Naive thymus-derived CD4-positive, alpha-beta T cell (primary cell): ENCODE measurements around the gene SLC25A45. TPM values are rescaled to one million over a fixed set of nuclear protein-coding genes. Genes with fewer than 3 reads are reported as not detected.
A peak's percentile ranks its signal among the peaks of the same experiment; 100 is the strongest.
"Not testable (repeated sequence)": the region's sequence is repeated elsewhere in the genome, so short reads cannot be mapped to it uniquely, and the experiment has no call there.

Experiments used
- ATAC-seq: fragments of 150-1000 bp; cut with Tn5 transposase; 2 replicates; pipeline ENCODE4 v1.10.0; 2021; ENCODE audit warnings: mild to moderate bottlenecking, moderate library complexity
- CTCF ChIA-PET: fragments of 350-600 bp; sonication (Branson Sonifier 250); formaldehyde crosslinking; loops from one replicate; lab custom pipeline; 2021; ENCODE audit warnings: antibody characterized with exemption; lab: Charles Lee
- POLR2A ChIA-PET: fragments of 350-600 bp; sonication (Branson Sonifier 250); formaldehyde crosslinking; loops from one replicate; lab custom pipeline; 2021; ENCODE audit warnings: antibody characterized with exemption, inconsistent platforms; lab: Charles Lee
- DNase-seq, 9 donors: peaks; one replicate each; pipeline versions ENCODE4 v3.0.0 to v3.0.0-alpha.2; 2020 to 2022; ENCODE audit warnings: mixed read lengths in 1 of 9
- H3K27ac ChIP-seq: one replicate; pipeline ENCODE4 v1.7.0; 2013; ENCODE audit warnings: mild to moderate bottlenecking, low read depth, low read length, moderate library complexity
- H3K27me3 ChIP-seq, 2 donors: one replicate each; pipeline ENCODE4 v1.7.0; 2013; ENCODE audit warnings: low read length in 2 of 2, mild to moderate bottlenecking in 2 of 2, moderate library complexity in 2 of 2; ENCODE audit not compliant: control insufficient read depth in 2 of 2, insufficient read depth in 2 of 2
- H3K36me3 ChIP-seq, 3 experiments: 1 replicate in 2 of 3; 2 replicates in 1 of 3; pipeline ENCODE4 v1.7.0; 2013; ENCODE audit warnings: low read length in 3 of 3, mild to moderate bottlenecking in 3 of 3, moderate library complexity in 1 of 3; ENCODE audit not compliant: insufficient read depth in 3 of 3, control insufficient read depth in 2 of 3
- H3K4me1 ChIP-seq, 2 donors: one replicate each; pipeline ENCODE4 v1.7.0; 2013; ENCODE audit warnings: low read length in 2 of 2, mild to moderate bottlenecking in 2 of 2, moderate library complexity in 1 of 2; ENCODE audit not compliant: control insufficient read depth in 2 of 2, insufficient read depth in 2 of 2
- H3K4me3 ChIP-seq: 2 replicates; pipeline ENCODE4 v1.7.0; 2013; ENCODE audit warnings: mild to moderate bottlenecking, low read length
- H3K9me3 ChIP-seq, 3 experiments: 1 replicate in 2 of 3; 2 replicates in 1 of 3; pipeline ENCODE4 v1.7.0; 2013; ENCODE audit warnings: low read length in 3 of 3; ENCODE audit not compliant: control insufficient read depth in 2 of 3
- H3K27ac Mint-ChIP-seq, 9 donors: one replicate each; pipeline ENCODE4 v1.8.0; 2020 to 2022; ENCODE audit warnings: mixed read lengths in 9 of 9, mild to moderate bottlenecking in 8 of 9, moderate library complexity in 5 of 9, inconsistent platforms in 2 of 9
- H3K27me3 Mint-ChIP-seq, 5 donors: one replicate each; pipeline ENCODE4 v1.8.0; 2021 to 2022; ENCODE audit warnings: mixed read lengths in 5 of 5, mild to moderate bottlenecking in 1 of 5
- H3K36me3 Mint-ChIP-seq, 5 donors: one replicate each; pipeline ENCODE4 v1.8.0; 2020 to 2022; ENCODE audit warnings: mixed read lengths in 5 of 5, mild to moderate bottlenecking in 3 of 5, inconsistent platforms in 1 of 5
- H3K4me1 Mint-ChIP-seq, 7 donors: one replicate each; pipeline ENCODE4 v1.8.0; 2020 to 2022; ENCODE audit warnings: mixed read lengths in 7 of 7, mild to moderate bottlenecking in 3 of 7, inconsistent platforms in 1 of 7
- H3K4me3 Mint-ChIP-seq, 10 donors: one replicate each; pipeline ENCODE4 v1.8.0; 2020 to 2022; ENCODE audit warnings: mild to moderate bottlenecking in 10 of 10, mixed read lengths in 10 of 10, moderate library complexity in 6 of 10, inconsistent platforms in 2 of 10
- H3K9me3 Mint-ChIP-seq, 11 donors: one replicate each; pipeline ENCODE4 v1.8.0; 2020 to 2022; ENCODE audit warnings: mixed read lengths in 11 of 11, mild to moderate bottlenecking in 4 of 11, inconsistent platforms in 1 of 11, moderate library complexity in 1 of 11
- intact Hi-C, 2 donors: fragments of 100-400 bp; cut with micrococcal nuclease; formaldehyde crosslinking; loops; one replicate each; pipeline ENCODE4 v1.15.1; 2023
- polyA plus RNA-seq, 2 donors: library from polyadenylated mRNA; unstranded; fragments of 300-500 nt; fragmentation: Illumina TruSeq; gene quantifications; one replicate each; pipeline ENCODE4 v1.2.3, GENCODE V29; 2021
- total RNA-seq, 6 experiments: library from RNA in 5 of 6; stranded (reverse) in 5 of 6; gene quantifications; 1 replicate in 5 of 6; 2 replicates in 1 of 6; pipeline ENCODE4 v1.2.3 and lab custom pipeline; 2021 to 2026

The SLC25A45 gene
- total and polyA plus RNA-seq, 7 experiments from 2014 or later: 12.3 to 90.6 (median 24.8) TPM

DNA sequence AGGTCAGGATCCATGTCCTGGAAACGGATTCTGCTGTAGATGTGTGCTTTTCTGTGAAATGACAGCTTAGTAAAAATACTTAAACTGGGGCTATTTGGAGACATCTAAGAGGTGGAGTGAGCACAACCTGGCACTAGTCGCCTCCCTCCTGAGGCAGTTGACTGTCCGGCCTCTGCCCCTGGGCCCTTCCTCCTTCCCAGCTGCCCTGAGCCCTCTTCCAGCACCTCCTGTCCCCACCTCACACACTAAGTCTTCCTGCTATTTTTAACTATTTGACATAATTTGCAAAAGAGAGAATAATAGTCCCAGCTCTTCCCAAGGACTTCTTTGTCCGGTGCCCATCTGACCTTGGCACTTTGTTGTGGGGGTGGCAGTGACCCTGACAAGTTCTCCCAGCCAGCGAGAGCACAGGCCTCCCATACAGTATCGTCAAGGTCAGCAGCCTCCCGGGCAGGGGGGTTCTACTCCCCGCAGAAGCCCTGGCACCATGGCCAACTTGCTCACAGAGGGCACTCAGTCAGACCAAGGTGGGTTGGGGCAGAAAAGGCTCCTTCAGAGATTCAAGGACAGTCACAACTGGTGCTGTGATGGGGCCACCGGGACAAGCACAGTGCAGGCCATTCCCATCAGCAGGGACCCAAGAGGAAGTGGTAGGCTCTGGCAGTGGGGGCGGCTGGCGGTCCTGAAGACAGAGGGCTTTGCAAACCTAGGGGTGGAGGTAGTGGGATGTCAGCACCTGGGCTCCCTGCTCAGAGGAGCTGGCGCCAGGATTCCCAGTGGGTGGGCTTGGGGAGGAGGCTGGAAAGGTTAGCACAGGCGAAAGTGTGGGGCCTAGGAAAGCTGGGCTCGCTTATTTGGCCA, 34.6 kb upstream of the SLC25A45 start:
- peaks cover 0 to 7% (median 0%) of the 10 kb centered on the region in 5 donors for H3K36me3 Mint-ChIP-seq
- Histone ChIP-seq H3K27ac (peak overlapping the region; percentile 98), H3K4me3 (peak overlapping the region; percentile 82), H3K4me1 (peaks cover 36 to 46% of the 10 kb centered on the region in 2 donors), H3K27me3 (no peaks in the 10 kb centered on the region), H3K36me3 (peaks cover 0 to 15% (median 0%) of the 10 kb centered on the region in 3 experiments), H3K9me3 (no peaks in the 10 kb centered on the region)
- H3K4me3 Mint-ChIP-seq: peak overlapping the region; percentile 92 to 100 (median 97)
- intact Hi-C loops: loop anchor here (1.0 to 5.0 kb wide), 9 partner anchors 8 to 158 kb away; partner anchors contain the start of gene SLC25A45 (in 2 of the 2)
- H3K4me1 Mint-ChIP-seq: peaks cover 36 to 52% (median 45%) of the 10 kb centered on the region in 7 donors
- CTCF ChIA-PET: interaction anchor here (0.5 to 7.7 kb wide), 28 partner anchors 8 to 466 kb away, joined by 3 to 90 read pairs (median 4); partner anchors contain the start of genes FRMD8, MALAT1 and SLC25A45
- ATAC-seq (no peak), DNase-seq (peak in 5 of 9 donors; percentile 14 to 47 (median 30))
- H3K27me3 Mint-ChIP-seq: no peaks in the 10 kb centered on the region
- POLR2A ChIA-PET: interaction anchor here (0.7 to 21.7 kb wide), 19 partner anchors 9 to 198 kb away, joined by 3 to 2591 read pairs (median 5); partner anchors contain the start of genes FRMD8, MALAT1 and SLC25A45
- H3K9me3 Mint-ChIP-seq: peaks cover 0 to 2% (median 0%) of the 10 kb centered on the region in 11 donors
- H3K27ac Mint-ChIP-seq: peak overlapping the region; percentile 98 to 100 (median 99)

DNA sequence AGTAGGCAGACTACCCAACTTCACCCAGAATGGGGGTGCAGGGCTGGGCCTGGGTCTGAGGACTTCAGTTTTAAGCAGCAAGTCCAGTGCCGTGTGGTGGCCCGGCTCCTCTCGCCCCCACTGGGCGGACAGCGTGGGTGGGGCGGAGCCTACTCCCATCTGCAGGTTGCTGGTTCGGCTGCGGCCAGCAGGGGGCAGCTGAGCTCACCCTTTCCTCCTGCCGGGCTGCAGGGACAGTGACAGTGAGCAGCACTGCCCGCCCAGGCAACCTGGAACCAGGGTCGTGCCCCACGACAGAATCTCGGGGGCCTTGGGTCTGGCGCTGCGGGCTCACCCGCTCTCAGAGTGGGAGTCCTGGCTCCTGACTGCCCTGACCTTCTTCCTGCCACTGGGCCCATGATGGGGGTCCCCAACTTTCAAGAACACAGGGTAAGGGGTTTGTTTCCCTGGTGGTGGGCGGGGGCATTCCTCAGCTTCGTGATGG, 33.9 kb upstream of the SLC25A45 start:
- no peaks in the 10 kb centered on the region for H3K9me3 ChIP-seq
- Mint-ChIP-seq H3K27ac (peak overlapping the region; percentile 98 to 100 (median 99)), H3K36me3 (peaks cover 0 to 8% (median 0%) of the 10 kb centered on the region in 5 donors), H3K4me3 (peak overlapping the region; percentile 92 to 100 (median 97)), H3K9me3 (peaks cover 0 to 2% (median 0%) of the 10 kb centered on the region in 11 donors), H3K27me3 (no peaks in the 10 kb centered on the region), H3K4me1 (peaks cover 36 to 50% (median 45%) of the 10 kb centered on the region in 7 donors)
- H3K4me1 ChIP-seq: peaks cover 36 to 46% of the 10 kb centered on the region in 2 donors
- H3K27ac ChIP-seq: peak overlapping the region; percentile 98
- no peaks in the 10 kb centered on the region for H3K27me3 ChIP-seq
- intact Hi-C loops: loop anchor here (1.0 to 5.0 kb wide), 8 partner anchors 17 to 158 kb away; partner anchors contain the start of gene SLC25A45 (in 2 of the 2)
- ChIA-PET CTCF (interaction anchor here (0.6 to 7.7 kb wide), 27 partner anchors 9 to 465 kb away, joined by 3 to 90 read pairs (median 5); partner anchors contain the start of genes FRMD8, MALAT1 and SLC25A45), POLR2A (interaction anchor here (0.6 to 21.7 kb wide), 22 partner anchors 8 to 155 kb away, joined by 3 to 2591 read pairs (median 4); partner anchors contain the start of genes FRMD8, MALAT1, SCYL1 and SLC25A45)
- H3K36me3 ChIP-seq: peaks cover 0 to 22% (median 0%) of the 10 kb centered on the region in 3 experiments
- peak overlapping the region; percentile 82 for H3K4me3 ChIP-seq
- ATAC-seq (peak; percentile 72), DNase-seq (peak; percentile 82 to 94 (median 88))

- intact Hi-C loops: loop anchor here (1.0 to 5.0 kb wide), 8 partner anchors 18 to 159 kb away; partner anchors contain the start of gene SLC25A45 (in 2 of the 2)
- ATAC-seq (no peak), DNase-seq (no peak)
- no peaks in the 10 kb centered on the region for H3K27me3 ChIP-seq
- H3K27me3 Mint-ChIP-seq: no peaks in the 10 kb centered on the region
- H3K4me3 ChIP-seq: peak overlapping the region; percentile 82
- peaks cover 0 to 2% (median 0%) of the 10 kb centered on the region in 11 donors for H3K9me3 Mint-ChIP-seq
- peak overlapping the region; percentile 92 to 100 (median 97) for H3K4me3 Mint-ChIP-seq
- H3K27ac ChIP-seq: peak overlapping the region; percentile 98
- ChIA-PET POLR2A (interaction anchor here (0.6 to 21.7 kb wide), 20 partner anchors 7 to 280 kb away, joined by 3 to 2591 read pairs (median 4); partner anchors contain the start of genes FRMD8, MALAT1, SCYL1 and SLC25A45), CTCF (interaction anchor here (0.6 to 7.7 kb wide), 22 partner anchors 9 to 247 kb away, joined by 3 to 90 read pairs (median 5); partner anchors contain the start of genes FRMD8, MALAT1 and SLC25A45)
- peak overlapping the region; percentile 40 to 100 (median 98) for H3K27ac Mint-ChIP-seq
- H3K9me3 ChIP-seq: no peaks in the 10 kb centered on the region
- H3K36me3 Mint-ChIP-seq: peaks cover 0 to 8% (median 0%) of the 10 kb centered on the region in 5 donors
- H3K4me1 ChIP-seq: peaks cover 33 to 44% of the 10 kb centered on the region in 2 donors
- peaks cover 0 to 28% (median 0%) of the 10 kb centered on the region in 3 experiments for H3K36me3 ChIP-seq
- peaks cover 33 to 43% (median 39%) of the 10 kb centered on the region in 7 donors for H3K4me1 Mint-ChIP-seq
These were observed 33.3 kb upstream of the SLC25A45 start for GRCh38 chr11:65415499-65416340.

DNA sequence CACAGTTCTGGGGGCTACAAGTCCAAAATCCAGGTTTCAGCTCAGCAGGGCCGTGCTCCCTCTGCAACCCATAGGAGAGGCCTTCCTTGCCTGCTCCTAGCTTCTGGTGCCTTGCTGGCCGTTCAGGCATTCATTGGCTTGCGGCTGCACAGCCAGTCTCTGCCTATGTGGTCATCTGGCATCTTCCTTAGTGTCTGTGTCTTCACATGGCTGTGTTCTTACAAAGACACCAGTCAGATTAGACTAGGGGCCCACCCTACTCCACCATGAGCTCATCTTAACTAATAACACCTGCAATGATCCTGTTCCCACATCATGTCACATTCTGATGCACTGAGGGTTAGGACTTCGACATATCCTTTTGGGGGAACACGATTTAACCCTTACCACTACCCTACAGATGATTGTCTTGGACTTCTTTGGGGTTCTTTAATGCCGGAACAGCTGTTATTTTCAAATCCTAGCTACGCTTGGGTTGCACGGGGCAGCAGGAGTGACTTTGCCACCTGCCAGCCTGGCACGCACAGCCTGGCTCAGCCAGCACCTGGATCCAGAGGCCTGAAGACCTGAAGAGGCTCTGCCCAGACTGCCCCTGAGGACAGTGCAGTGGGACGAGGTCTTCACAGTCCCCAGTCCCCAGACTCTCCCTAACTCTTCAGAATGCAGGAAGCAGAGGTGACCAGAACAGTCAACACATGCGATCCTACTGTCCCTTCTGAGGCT, 32.5 kb upstream of the SLC25A45 start:
- peaks cover 29 to 37% (median 34%) of the 10 kb centered on the region in 7 donors for H3K4me1 Mint-ChIP-seq
- ChIA-PET CTCF (interaction anchor here (0.6 to 7.7 kb wide), 20 partner anchors 9 to 98 kb away, joined by 3 to 90 read pairs (median 5); partner anchors contain the start of genes FRMD8, MALAT1 and SLC25A45), POLR2A (interaction anchor here (0.7 to 21.7 kb wide), 14 partner anchors 10 to 280 kb away, joined by 3 to 2591 read pairs (median 24); partner anchors contain the start of genes FRMD8, MALAT1 and SLC25A45)
- no peaks in the 10 kb centered on the region for H3K27me3 ChIP-seq
- H3K4me3 ChIP-seq: no peak overlapping the region
- no peak overlapping the region for H3K27ac ChIP-seq
- peaks cover 26 to 36% of the 10 kb centered on the region in 2 donors for H3K4me1 ChIP-seq
- no peak for ATAC-seq
- H3K36me3 Mint-ChIP-seq: peaks cover 0 to 9% (median 0%) of the 10 kb centered on the region in 5 donors
- intact Hi-C loops: loop anchor here in 1 of 2 donors (5.0 kb wide), 1 partner anchor 48 kb away; no protein-coding TSS in a partner anchor
- H3K4me3 Mint-ChIP-seq: peak overlapping the region in 2 of 10 donors; percentile 38 to 99
- H3K9me3 Mint-ChIP-seq: peaks cover 0 to 2% (median 0%) of the 10 kb centered on the region in 11 donors
- peaks cover 0 to 31% (median 0%) of the 10 kb centered on the region in 3 experiments for H3K36me3 ChIP-seq
- no peaks in the 10 kb centered on the region for H3K27me3 Mint-ChIP-seq
- peak in 1 of 9 donors; percentile 15 for DNase-seq
- H3K9me3 ChIP-seq: no peaks in the 10 kb centered on the region
- peak overlapping the region in 4 of 9 donors; percentile 25 to 98 (median 52) for H3K27ac Mint-ChIP-seq

- intact Hi-C loops, H3K4me3 Mint-ChIP-seq, DNase-seq, ATAC-seq, H3K27me3 Mint-ChIP-seq, H3K4me3 ChIP-seq, CTCF ChIA-PET, H3K27me3 ChIP-seq, H3K27ac ChIP-seq, H3K9me3 Mint-ChIP-seq, H3K9me3 ChIP-seq: not testable (repeated sequence)
- peaks cover 0 to 20% (median 0%) of the 10 kb centered on the region in 5 donors for H3K36me3 Mint-ChIP-seq
- POLR2A ChIA-PET: interaction anchor here (0.9 to 21.7 kb wide), 8 partner anchors 8 to 86 kb away, joined by 3 to 2591 read pairs (median 4); partner anchors contain the start of gene MALAT1
- H3K27ac Mint-ChIP-seq: peak overlapping the region in 1 of 9 donors; percentile 31
- Histone ChIP-seq H3K4me1 (peaks cover 16 to 18% of the 10 kb centered on the region in 2 donors), H3K36me3 (peaks cover 0 to 49% (median 7%) of the 10 kb centered on the region in 3 experiments)
- peaks cover 18 to 24% (median 20%) of the 10 kb centered on the region in 7 donors for H3K4me1 Mint-ChIP-seq
These were observed 30.7 kb upstream of the SLC25A45 start for GRCh38 chr11:65413077-65413664.
